ENCODE data around the gene KCNA3. TPM values are rescaled to one million over a fixed set of nuclear protein-coding genes. Genes with fewer than 3 reads are reported as not detected.

KCNA3 gene
- total and polyA plus RNA-seq, 9 of the 15 experiments (the other 6 are each of a cell fraction or from before 2014, with no cell fraction given), result not detected

DNA sequence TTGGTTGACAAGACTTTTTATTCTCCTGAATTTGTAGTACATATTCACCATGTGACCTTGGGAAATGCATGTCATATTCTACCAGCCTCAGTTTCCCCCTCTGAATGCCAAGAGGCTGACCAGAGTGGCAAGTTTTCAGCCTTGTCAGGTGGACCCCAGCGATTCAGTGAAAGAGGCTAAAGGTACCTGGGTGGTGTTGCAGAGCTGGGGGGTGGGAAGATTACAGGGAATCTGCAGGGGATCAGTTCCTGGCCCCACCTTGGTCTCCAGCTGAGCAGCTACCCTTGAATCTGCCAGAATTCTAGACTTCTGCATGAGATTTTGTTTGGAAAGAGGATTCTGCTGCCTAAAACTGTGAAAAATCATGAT lies 40.7 kb downstream of the KCNA3 start:
- no peak for FAIRE-seq
- in situ Hi-C loops (cut with MboI), result no loop called here
- no peak overlapping the region for H3K27ac ChIP-seq (ENCODE audit: extremely low read depth, low read depth, low read length)
- H3K36me3 ChIP-seq (ENCODE audit: control insufficient read depth, insufficient read depth, low read length), result no peaks in the 10 kb centered on the region
- BruUV-seq (replicated peaks), result no TSS peak
- 6% methylated on average over 1 of the region's 1 CpG for WGBS (ENCODE audit: insufficient coverage, low coverage, missing lambda C conversion rate)
- no peak overlapping the region for H3K4me2 ChIP-seq (ENCODE audit: insufficient read depth, low read length)
- H3K4me1 ChIP-seq (replicated peaks in 1 of 2; ENCODE audit: control insufficient read depth in 2 of 2, insufficient read depth in 2 of 2, low read length in 2 of 2), result no peaks in the 10 kb centered on the region
- H3K27me3 ChIP-seq (ENCODE audit: control insufficient read depth in 2 of 2, insufficient read depth in 2 of 2, low read length in 2 of 2), result peaks cover 0 to 24% of the 10 kb centered on the region in 2 experiments; a peak in 3 of 5 replicates
- no peak for DNase-seq (ENCODE audit: extremely low read depth in 1 of 4, low spot score in 3 of 4)
- H4K20me1 ChIP-seq (replicated peaks; ENCODE audit: control insufficient read depth, insufficient read depth, low read length), result peaks cover 5% of the 10 kb centered on the region; the same call in 1 of the 2 replicates
- intact Hi-C loops (cut with micrococcal nuclease), result no loop called here
- H2AFZ ChIP-seq (ENCODE audit: low read depth, low read length), result no peak overlapping the region
- ChIA-PET CTCF (ENCODE audit: low intra/inter-chr PET ratio) (interaction anchor here (1.0 kb wide), 1 partner anchor 396 kb away, joined by 4 read pairs; no protein-coding TSS in a partner anchor), POLR2A (interaction anchor here (1.7 kb wide), 1 partner anchor 8 kb away, joined by 4 read pairs; no protein-coding TSS in a partner anchor)
- no peaks in the 10 kb centered on the region for H3K9me3 ChIP-seq (replicated peaks; ENCODE audit: control insufficient read depth, insufficient read depth, low read depth, low read length)
- H3K79me2 ChIP-seq (ENCODE audit: control insufficient read depth, insufficient read depth, low read length), result no peaks in the 10 kb centered on the region
- no peaks in the 10 kb centered on the region for H3K9me1 ChIP-seq (ENCODE audit: control insufficient read depth, insufficient read depth, low read length)
- no peak overlapping the region for H3K4me3 ChIP-seq
- no peak overlapping the region for H3K9ac ChIP-seq (ENCODE audit: insufficient read depth in 1 of 2, low read depth in 2 of 2, low read length in 2 of 2)
- ATAC-seq, result no peak
- no peak for TF ChIP-seq HLTF (IDR thresholded peaks at IDR 0.05)
- no peak for TF ChIP-seq ZNF354B (CRISPR knock-in tag; IDR thresholded peaks at IDR 0.05)
- no peak for TF ChIP-seq ZNF280A (IDR thresholded peaks at IDR 0.05; ENCODE audit: low read depth, partially characterized antibody)
- TF ChIP-seq NKRF (IDR thresholded peaks at IDR 0.05; ENCODE audit: borderline replicate concordance), result no peak
- TF ChIP-seq LCOR (CRISPR knock-in tag; IDR thresholded peaks at IDR 0.05), result no peak
- TF ChIP-seq, protein P1, sequence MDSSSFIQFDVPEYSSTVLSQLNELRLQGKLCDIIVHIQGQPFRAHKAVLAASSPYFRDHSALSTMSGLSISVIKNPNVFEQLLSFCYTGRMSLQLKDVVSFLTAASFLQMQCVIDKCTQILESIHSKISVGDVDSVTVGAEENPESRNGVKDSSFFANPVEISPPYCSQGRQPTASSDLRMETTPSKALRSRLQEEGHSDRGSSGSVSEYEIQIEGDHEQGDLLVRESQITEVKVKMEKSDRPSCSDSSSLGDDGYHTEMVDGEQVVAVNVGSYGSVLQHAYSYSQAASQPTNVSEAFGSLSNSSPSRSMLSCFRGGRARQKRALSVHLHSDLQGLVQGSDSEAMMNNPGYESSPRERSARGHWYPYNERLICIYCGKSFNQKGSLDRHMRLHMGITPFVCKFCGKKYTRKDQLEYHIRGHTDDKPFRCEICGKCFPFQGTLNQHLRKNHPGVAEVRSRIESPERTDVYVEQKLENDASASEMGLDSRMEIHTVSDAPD (CRISPR knock-in tag; IDR thresholded peaks at IDR 0.05), result no peak
- TF ChIP-seq HDAC1 (IDR thresholded peaks at IDR 0.05), result no peak
- TF ChIP-seq, protein P2, sequence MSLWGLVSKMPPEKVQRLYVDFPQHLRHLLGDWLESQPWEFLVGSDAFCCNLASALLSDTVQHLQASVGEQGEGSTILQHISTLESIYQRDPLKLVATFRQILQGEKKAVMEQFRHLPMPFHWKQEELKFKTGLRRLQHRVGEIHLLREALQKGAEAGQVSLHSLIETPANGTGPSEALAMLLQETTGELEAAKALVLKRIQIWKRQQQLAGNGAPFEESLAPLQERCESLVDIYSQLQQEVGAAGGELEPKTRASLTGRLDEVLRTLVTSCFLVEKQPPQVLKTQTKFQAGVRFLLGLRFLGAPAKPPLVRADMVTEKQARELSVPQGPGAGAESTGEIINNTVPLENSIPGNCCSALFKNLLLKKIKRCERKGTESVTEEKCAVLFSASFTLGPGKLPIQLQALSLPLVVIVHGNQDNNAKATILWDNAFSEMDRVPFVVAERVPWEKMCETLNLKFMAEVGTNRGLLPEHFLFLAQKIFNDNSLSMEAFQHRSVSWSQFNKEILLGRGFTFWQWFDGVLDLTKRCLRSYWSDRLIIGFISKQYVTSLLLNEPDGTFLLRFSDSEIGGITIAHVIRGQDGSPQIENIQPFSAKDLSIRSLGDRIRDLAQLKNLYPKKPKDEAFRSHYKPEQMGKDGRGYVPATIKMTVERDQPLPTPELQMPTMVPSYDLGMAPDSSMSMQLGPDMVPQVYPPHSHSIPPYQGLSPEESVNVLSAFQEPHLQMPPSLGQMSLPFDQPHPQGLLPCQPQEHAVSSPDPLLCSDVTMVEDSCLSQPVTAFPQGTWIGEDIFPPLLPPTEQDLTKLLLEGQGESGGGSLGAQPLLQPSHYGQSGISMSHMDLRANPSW (CRISPR knock-in tag; IDR thresholded peaks at IDR 0.05), result no peak
- no peak for TF ChIP-seq GABPB2 (CRISPR knock-in tag; conservative IDR thresholded peaks at IDR 0.05)
- TF ChIP-seq, protein P3, sequence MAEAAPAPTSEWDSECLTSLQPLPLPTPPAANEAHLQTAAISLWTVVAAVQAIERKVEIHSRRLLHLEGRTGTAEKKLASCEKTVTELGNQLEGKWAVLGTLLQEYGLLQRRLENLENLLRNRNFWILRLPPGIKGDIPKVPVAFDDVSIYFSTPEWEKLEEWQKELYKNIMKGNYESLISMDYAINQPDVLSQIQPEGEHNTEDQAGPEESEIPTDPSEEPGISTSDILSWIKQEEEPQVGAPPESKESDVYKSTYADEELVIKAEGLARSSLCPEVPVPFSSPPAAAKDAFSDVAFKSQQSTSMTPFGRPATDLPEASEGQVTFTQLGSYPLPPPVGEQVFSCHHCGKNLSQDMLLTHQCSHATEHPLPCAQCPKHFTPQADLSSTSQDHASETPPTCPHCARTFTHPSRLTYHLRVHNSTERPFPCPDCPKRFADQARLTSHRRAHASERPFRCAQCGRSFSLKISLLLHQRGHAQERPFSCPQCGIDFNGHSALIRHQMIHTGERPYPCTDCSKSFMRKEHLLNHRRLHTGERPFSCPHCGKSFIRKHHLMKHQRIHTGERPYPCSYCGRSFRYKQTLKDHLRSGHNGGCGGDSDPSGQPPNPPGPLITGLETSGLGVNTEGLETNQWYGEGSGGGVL (CRISPR knock-in tag; IDR thresholded peaks at IDR 0.05), result no peak
- TF ChIP-seq, protein P4, sequence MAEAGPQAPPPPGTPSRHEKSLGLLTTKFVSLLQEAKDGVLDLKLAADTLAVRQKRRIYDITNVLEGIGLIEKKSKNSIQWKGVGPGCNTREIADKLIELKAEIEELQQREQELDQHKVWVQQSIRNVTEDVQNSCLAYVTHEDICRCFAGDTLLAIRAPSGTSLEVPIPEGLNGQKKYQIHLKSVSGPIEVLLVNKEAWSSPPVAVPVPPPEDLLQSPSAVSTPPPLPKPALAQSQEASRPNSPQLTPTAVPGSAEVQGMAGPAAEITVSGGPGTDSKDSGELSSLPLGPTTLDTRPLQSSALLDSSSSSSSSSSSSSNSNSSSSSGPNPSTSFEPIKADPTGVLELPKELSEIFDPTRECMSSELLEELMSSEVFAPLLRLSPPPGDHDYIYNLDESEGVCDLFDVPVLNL (CRISPR knock-in tag; IDR thresholded peaks at IDR 0.05; ENCODE audit: low read depth), result no peak
